ENCODE results near the gene NOB1. TPM values are rescaled to one million over a fixed set of nuclear protein-coding genes. Genes with fewer than 3 reads are reported as not detected.

The NOB1 gene
- total and polyA plus RNA-seq, 4 donors: 6.9 to 19.7 (median 12.5) TPM

DNA sequence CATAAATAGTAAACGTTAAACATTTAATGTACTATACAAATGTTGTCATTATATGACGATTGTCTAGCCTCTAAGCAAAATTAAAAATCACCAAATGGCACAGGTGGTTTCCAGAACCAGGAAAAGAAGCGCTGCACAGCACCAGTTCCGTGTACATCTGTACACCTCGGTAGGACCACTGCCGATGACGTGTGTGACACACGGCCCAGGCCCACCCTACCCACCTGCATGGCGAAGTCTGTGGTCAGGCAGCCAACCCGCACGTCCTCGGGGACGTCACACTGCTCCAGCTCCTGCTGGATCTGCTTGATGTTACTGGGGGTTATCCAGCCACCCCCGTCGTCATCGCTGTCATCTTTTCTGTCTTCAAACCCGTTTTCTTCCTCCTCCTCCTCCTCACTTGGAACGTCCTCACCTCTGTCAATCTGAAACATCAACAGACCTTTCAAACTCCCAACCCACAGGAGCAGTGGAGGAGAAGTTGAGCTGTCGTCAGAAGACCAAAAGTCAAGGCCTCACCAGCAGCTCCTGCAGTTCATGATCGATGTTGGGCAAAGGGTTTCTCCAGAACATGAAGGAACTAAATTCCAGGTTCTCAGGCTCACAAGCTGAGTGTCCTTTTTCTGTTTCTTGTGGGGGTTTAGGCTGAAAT, 5.9 kb downstream of the NOB1 start:
- WGBS: 86% methylated on average over 20 of the region's 20 CpGs
- H3K4me1 ChIP-seq (ENCODE audit: control insufficient read depth in 4 of 4, insufficient read depth in 4 of 4, low read length in 3 of 4): peaks cover 0 to 9% (median 8%) of the 10 kb centered on the region in 4 donors
- DNase-seq (ENCODE audit: low spot score): no peak

DNA sequence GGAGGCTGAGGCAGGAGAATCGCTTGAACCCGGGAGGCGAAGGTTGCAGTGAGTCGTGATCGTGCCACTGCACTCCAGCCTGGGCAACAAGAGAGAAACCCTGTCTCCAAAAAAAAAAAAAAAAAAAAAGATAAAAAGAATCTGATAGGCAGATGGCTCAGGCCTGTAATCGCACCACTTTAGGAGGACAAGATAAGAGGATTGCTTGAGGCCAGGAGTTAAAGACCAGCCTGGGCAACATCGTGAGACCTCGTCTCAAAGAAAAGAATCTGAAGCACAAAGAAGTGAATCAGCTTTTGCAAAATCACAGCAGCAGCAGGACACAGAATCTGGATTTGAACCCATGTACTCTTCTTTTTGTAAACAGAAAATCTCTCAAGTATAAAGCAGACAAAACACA, 7.6 kb downstream of the NOB1 start:
- Histone ChIP-seq H3K4me1 (ENCODE audit: control insufficient read depth in 4 of 4, insufficient read depth in 4 of 4, low read length in 3 of 4) (no peaks in the 10 kb centered on the region), H3K9me3 (ENCODE audit: control insufficient read depth in 4 of 4, low read length in 3 of 4) (no peaks in the 10 kb centered on the region), H3K9ac (ENCODE audit: low read depth in 1 of 2, low read length in 2 of 2) (no peak overlapping the region), H3K27ac (ENCODE audit: low read depth in 1 of 2, low read length in 2 of 2) (no peak overlapping the region), H3K27me3 (ENCODE audit: control insufficient read depth in 4 of 4, insufficient read depth in 4 of 4, low read length in 3 of 4) (no peaks in the 10 kb centered on the region), H3K36me3 (ENCODE audit: control insufficient read depth in 4 of 4, insufficient read depth in 3 of 4, low read depth in 1 of 4, low read length in 3 of 4) (peaks cover 18 to 70% (median 54%) of the 10 kb centered on the region in 4 donors), H3K4me3 (ENCODE audit: low read depth in 1 of 3, low read length in 3 of 3) (no peak overlapping the region)
- TF ChIP-seq ZBTB33 (IDR thresholded peaks at IDR 0.05): no peak
- no peak for TF ChIP-seq RAD21 (IDR thresholded peaks at IDR 0.05)
- TF ChIP-seq FOXA2 (IDR thresholded peaks at IDR 0.05): no peak
- TF ChIP-seq JUND (IDR thresholded peaks at IDR 0.05): no peak
- TF ChIP-seq NR2F2 (IDR thresholded peaks at IDR 0.05): no peak
- TF ChIP-seq YY1 (IDR thresholded peaks at IDR 0.05): no peak
- no peak for TF ChIP-seq SP1 (IDR thresholded peaks at IDR 0.05)
- no peak for DNase-seq (ENCODE audit: low spot score)
- WGBS: 95% methylated on average over 8 of the region's 8 CpGs

More for the DNA sequence above, 5.9 kb downstream of the NOB1 start:
- H3K4me3 ChIP-seq (ENCODE audit: low read depth in 1 of 3, low read length in 3 of 3): no peak overlapping the region
- peaks cover 19 to 59% (median 46%) of the 10 kb centered on the region in 4 donors for H3K36me3 ChIP-seq (ENCODE audit: control insufficient read depth in 4 of 4, insufficient read depth in 3 of 4, low read depth in 1 of 4, low read length in 3 of 4)
- H3K9me3 ChIP-seq (ENCODE audit: control insufficient read depth in 4 of 4, low read length in 3 of 4): no peaks in the 10 kb centered on the region
- H3K27me3 ChIP-seq (ENCODE audit: control insufficient read depth in 4 of 4, insufficient read depth in 4 of 4, low read length in 3 of 4): no peaks in the 10 kb centered on the region
- no peak overlapping the region for H3K27ac ChIP-seq (ENCODE audit: low read depth in 1 of 2, low read length in 2 of 2)
- TF ChIP-seq RXRA (IDR thresholded peaks at IDR 0.05): no peak
- TF ChIP-seq NR2F2 (IDR thresholded peaks at IDR 0.05): no peak
- TF ChIP-seq RAD21 (IDR thresholded peaks at IDR 0.05): no peak
- TF ChIP-seq, protein P1, sequence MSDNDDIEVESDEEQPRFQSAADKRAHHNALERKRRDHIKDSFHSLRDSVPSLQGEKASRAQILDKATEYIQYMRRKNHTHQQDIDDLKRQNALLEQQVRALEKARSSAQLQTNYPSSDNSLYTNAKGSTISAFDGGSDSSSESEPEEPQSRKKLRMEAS (IDR thresholded peaks at IDR 0.05): no peak
- no peak for TF ChIP-seq SP1 (IDR thresholded peaks at IDR 0.05)
- TF ChIP-seq JUND (IDR thresholded peaks at IDR 0.05): no peak
- TF ChIP-seq CTCF (IDR thresholded peaks at IDR 0.05; ENCODE audit: low read depth, low read length, missing input control): no peak
- no peak for TF ChIP-seq FOXA2 (IDR thresholded peaks at IDR 0.05)
- no peak for TF ChIP-seq ATF3 (IDR thresholded peaks at IDR 0.05)
- TF ChIP-seq HNF4G (IDR thresholded peaks at IDR 0.05): no peak
- TF ChIP-seq FOXA1 (IDR thresholded peaks at IDR 0.05): no peak
- no peak for TF ChIP-seq YY1 (IDR thresholded peaks at IDR 0.05)
- TF ChIP-seq TAF1 (conservative IDR thresholded peaks at IDR 0.05): no peak
- no peak overlapping the region for H3K9ac ChIP-seq (ENCODE audit: low read depth in 1 of 2, low read length in 2 of 2)

GRCh38 chr16:69745959-69746358, 8.8 kb downstream of the NOB1 start:
- DNase-seq (ENCODE audit: low spot score): no peak
- Histone ChIP-seq H3K9me3 (ENCODE audit: control insufficient read depth in 4 of 4, low read length in 3 of 4) (no peaks in the 10 kb centered on the region), H3K4me1 (ENCODE audit: control insufficient read depth in 4 of 4, insufficient read depth in 4 of 4, low read length in 3 of 4) (peaks cover 0 to 6% (median under 1%) of the 10 kb centered on the region in 4 donors), H3K4me3 (ENCODE audit: low read depth in 1 of 3, low read length in 3 of 3) (no peak overlapping the region), H3K36me3 (ENCODE audit: control insufficient read depth in 4 of 4, insufficient read depth in 3 of 4, low read depth in 1 of 4, low read length in 3 of 4) (peaks cover 18 to 81% (median 59%) of the 10 kb centered on the region in 4 donors), H3K9ac (ENCODE audit: low read depth in 1 of 2, low read length in 2 of 2) (no peak overlapping the region), H3K27me3 (ENCODE audit: control insufficient read depth in 4 of 4, insufficient read depth in 4 of 4, low read length in 3 of 4) (no peaks in the 10 kb centered on the region), H3K27ac (ENCODE audit: low read depth in 1 of 2, low read length in 2 of 2) (no peak overlapping the region)
- TF ChIP-seq TAF1 (conservative IDR thresholded peaks at IDR 0.05) (no peak), RXRA (IDR thresholded peaks at IDR 0.05) (no peak), JUND (IDR thresholded peaks at IDR 0.05) (no peak), RAD21 (IDR thresholded peaks at IDR 0.05) (no peak)
- TF ChIP-seq, protein P1 (IDR thresholded peaks at IDR 0.05): no peak
- WGBS: 87% methylated on average over 10 of the region's 10 CpGs

Data from liver (tissue), 9 donors.